Sigmoid colon (tissue), 4 donors: ENCODE results near the gene NPY4R.
"Not testable (repeated sequence)": the region's sequence is repeated elsewhere in the genome, so short reads cannot be mapped to it uniquely, and the experiment has no call there.

Experiments
- POLR2AphosphoS5 ChIP-seq, 4 donors: sonication (generic); formaldehyde crosslinking; IDR thresholded peaks; one replicate each; pipeline ENCODE4 v1.6.1; 2017; ENCODE audit warnings: antibody characterized with exemption in 4 of 4
- TF ChIP-seq, protein P1 (sequence below), 4 experiments: fragments of 450-650 bp in 3 of 4; fragments of 200-600 bp in 1 of 4; IDR thresholded peaks; one replicate each; pipeline ENCODE4 v1.5.1; 2016 to 2019; ENCODE audit warnings: antibody characterized with exemption in 4 of 4, mild to moderate bottlenecking in 3 of 4, moderate library complexity in 2 of 4

GRCh38 chr10:46491364-46492114 lies 25.8 kb upstream of the NPY4R start:
- TF ChIP-seq, protein P1, sequence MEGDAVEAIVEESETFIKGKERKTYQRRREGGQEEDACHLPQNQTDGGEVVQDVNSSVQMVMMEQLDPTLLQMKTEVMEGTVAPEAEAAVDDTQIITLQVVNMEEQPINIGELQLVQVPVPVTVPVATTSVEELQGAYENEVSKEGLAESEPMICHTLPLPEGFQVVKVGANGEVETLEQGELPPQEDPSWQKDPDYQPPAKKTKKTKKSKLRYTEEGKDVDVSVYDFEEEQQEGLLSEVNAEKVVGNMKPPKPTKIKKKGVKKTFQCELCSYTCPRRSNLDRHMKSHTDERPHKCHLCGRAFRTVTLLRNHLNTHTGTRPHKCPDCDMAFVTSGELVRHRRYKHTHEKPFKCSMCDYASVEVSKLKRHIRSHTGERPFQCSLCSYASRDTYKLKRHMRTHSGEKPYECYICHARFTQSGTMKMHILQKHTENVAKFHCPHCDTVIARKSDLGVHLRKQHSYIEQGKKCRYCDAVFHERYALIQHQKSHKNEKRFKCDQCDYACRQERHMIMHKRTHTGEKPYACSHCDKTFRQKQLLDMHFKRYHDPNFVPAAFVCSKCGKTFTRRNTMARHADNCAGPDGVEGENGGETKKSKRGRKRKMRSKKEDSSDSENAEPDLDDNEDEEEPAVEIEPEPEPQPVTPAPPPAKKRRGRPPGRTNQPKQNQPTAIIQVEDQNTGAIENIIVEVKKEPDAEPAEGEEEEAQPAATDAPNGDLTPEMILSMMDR (IDR thresholded peaks at IDR 0.05): not testable (repeated sequence)
- TF ChIP-seq POLR2AphosphoS5 (IDR thresholded peaks at IDR 0.05): not testable (repeated sequence)
